IMR-90 (cell line): ENCODE measurements around the gene MID1. TPM values are rescaled to one million over a fixed set of nuclear protein-coding genes. Genes with fewer than 3 reads are reported as not detected.
A peak's percentile ranks its signal among the peaks of the same experiment; 100 is the strongest.

ENCODE experiments used
- ATAC-seq: fragments of 200-7000 bp; cut with Tn5 transposase; 2 replicates; pipeline ENCODE4 v1.9.1; 2020; ENCODE audit warnings: low read depth, mild to moderate bottlenecking, moderate library complexity
- BruUV-seq: library from RNA; stranded (reverse); fragments of 400-500 nt; replicated peaks from 2 replicates; lab custom pipeline; 2021; lab: Mats Ljungman, UMichigan
- CTCF ChIA-PET: fragments of 300-600 bp; formaldehyde crosslinking; extraction: SDS; loops from one replicate; lab custom pipeline; 2021; ENCODE audit warnings: antibody characterized with exemption; lab: Yijun Ruan, JAX
- POLR2A ChIA-PET: fragments of 300-600 bp; sonication (Branson Sonifier 250); formaldehyde crosslinking; loops from one replicate; lab custom pipeline; 2022; ENCODE audit warnings: antibody characterized with exemption; ENCODE audit not compliant: unreplicated experiment; lab: Charles Lee
- DNase-seq: peaks from one replicate; pipeline ENCODE4 v3.0.0; 2013
- H2AFZ ChIP-seq: replicated peaks from 2 replicates; pipeline ENCODE3; 2013; ENCODE audit warnings: low read length, mild to moderate bottlenecking; ENCODE audit not compliant: poor library complexity
- H2AK5ac ChIP-seq: 2 replicates; pipeline ENCODE4 v1.6.1; 2013; ENCODE audit warnings: low read depth, low read length, inconsistent platforms
- H2AK9ac ChIP-seq: replicated peaks from 2 replicates; pipeline ENCODE3; 2013; ENCODE audit warnings: mild to moderate bottlenecking, low read depth, low read length, moderate library complexity; ENCODE audit not compliant: poor library complexity
- H2BK120ac ChIP-seq: 2 replicates; pipeline ENCODE4 v1.6.1; 2013; ENCODE audit warnings: low read depth, low read length, inconsistent platforms
- H2BK15ac ChIP-seq: 3 replicates; pipeline ENCODE4 v1.6.1; 2013; ENCODE audit warnings: low read depth, low read length, inconsistent platforms
- H2BK20ac ChIP-seq: 2 replicates; pipeline ENCODE4 v1.6.1; 2013; ENCODE audit warnings: low read depth, mild to moderate bottlenecking, inconsistent platforms, low read length, moderate library complexity
- H2BK5ac ChIP-seq: 2 replicates; pipeline ENCODE4 v1.6.1; 2013; ENCODE audit warnings: mild to moderate bottlenecking, low read depth, low read length, inconsistent platforms; ENCODE audit not compliant: poor library complexity, severe bottlenecking
- H3K14ac ChIP-seq: replicated peaks from 2 replicates; pipeline ENCODE4 v1.6.1; 2013; ENCODE audit warnings: low read depth, low read length, inconsistent platforms
- H3K18ac ChIP-seq: 2 replicates; pipeline ENCODE4 v1.6.1; 2013; ENCODE audit warnings: low read depth, low read length, control low read depth
- H3K23ac ChIP-seq: 2 replicates; pipeline ENCODE4 v1.6.1; 2013; ENCODE audit warnings: low read depth, low read length, inconsistent platforms
- H3K27ac ChIP-seq: 2 replicates; pipeline ENCODE4 v1.5.1; 2013; ENCODE audit warnings: mild to moderate bottlenecking, control low read depth, low read length; ENCODE audit not compliant: insufficient read depth
- H3K27me3 ChIP-seq: 2 replicates; pipeline ENCODE4 v1.6.1; 2013; ENCODE audit warnings: low read length; ENCODE audit not compliant: control insufficient read depth, insufficient read depth
- H3K36me3 ChIP-seq: 2 replicates; pipeline ENCODE4 v1.6.1; 2013; ENCODE audit warnings: low read length, mixed read lengths; ENCODE audit not compliant: control insufficient read depth, insufficient read depth
- H3K4ac ChIP-seq: 2 replicates; pipeline ENCODE4 v1.6.1; 2013; ENCODE audit warnings: low read depth, low read length, inconsistent platforms
- H3K4me1 ChIP-seq: 2 replicates; pipeline ENCODE4 v1.6.1; 2013; ENCODE audit warnings: low read length, mixed read lengths; ENCODE audit not compliant: control insufficient read depth, insufficient read depth
- H3K4me2 ChIP-seq: 2 replicates; pipeline ENCODE4 v1.6.1; 2013; ENCODE audit warnings: low read depth, mild to moderate bottlenecking, control low read depth, low read length, moderate library complexity
- H3K4me3 ChIP-seq: 2 replicates; pipeline ENCODE4 v1.5.1; 2013; ENCODE audit warnings: low read depth, mild to moderate bottlenecking, control low read depth, low read length, moderate library complexity; ENCODE audit not compliant: insufficient read depth
- H3K56ac ChIP-seq: 2 replicates; pipeline ENCODE4 v1.6.1; 2013; ENCODE audit warnings: low read length, inconsistent platforms; ENCODE audit not compliant: insufficient read depth; ENCODE audit errors: extremely low read depth
- H3K79me1 ChIP-seq, 2 experiments: 2 replicates each; pipeline ENCODE4 v1.6.1; 2013; ENCODE audit warnings: low read length in 2 of 2, inconsistent platforms in 1 of 2, low read depth in 1 of 2
- H3K9ac ChIP-seq: 2 replicates; pipeline ENCODE4 v1.6.1; 2013; ENCODE audit warnings: low read depth, low read length, control low read depth
- H3K9me1 ChIP-seq: 2 replicates; pipeline ENCODE4 v1.6.1; 2013; ENCODE audit warnings: low read length, inconsistent platforms; ENCODE audit not compliant: insufficient read depth
- H3K9me3 ChIP-seq: 2 replicates; pipeline ENCODE4 v1.6.1; 2013; ENCODE audit warnings: low read length; ENCODE audit not compliant: control insufficient read depth, insufficient read depth
- H4K20me1 ChIP-seq: 2 replicates; pipeline ENCODE4 v1.6.1; 2013; ENCODE audit warnings: low read length, inconsistent platforms; ENCODE audit not compliant: insufficient read depth
- H4K5ac ChIP-seq: 2 replicates; pipeline ENCODE4 v1.6.1; 2013; ENCODE audit warnings: mild to moderate bottlenecking, low read depth, low read length, control low read depth
- H4K8ac ChIP-seq, 2 experiments: 2 replicates each; pipeline ENCODE4 v1.6.1; 2013; ENCODE audit warnings: low read depth in 2 of 2, low read length in 2 of 2, control low read depth in 1 of 2, inconsistent platforms in 1 of 2
- H4K91ac ChIP-seq: 2 replicates; pipeline ENCODE4 v1.6.1; 2013; ENCODE audit warnings: low read depth, low read length, inconsistent platforms; ENCODE audit not compliant: insufficient read depth
- POLR2A ChIP-seq: IDR thresholded peaks from 2 replicates; pipeline ENCODE4 v1.6.1; 2012; ENCODE audit warnings: mild to moderate bottlenecking, low read depth, low read length
- USF2 ChIP-seq: fragments of 150-350 bp; IDR thresholded peaks from 2 replicates; pipeline ENCODE4 v1.6.1; 2017; ENCODE audit warnings: mild to moderate bottlenecking, antibody characterized with exemption, low read length, low read depth
- WGBS, 2 experiments: methylation state at CpG; one replicate each; pipeline versions ENCODE4 v1.1.5 to v1.1.7; 2013; ENCODE audit warnings: missing lambda C conversion rate in 2 of 2; ENCODE audit not compliant: insufficient read length in 1 of 2; ENCODE audit errors: extremely low coverage in 2 of 2; 5-methylcytosine and 5-hydroxymethylcytosine counted together
- dilution Hi-C: fragments of 300-500 bp; cut with HindIII; formaldehyde crosslinking; loops from one replicate; pipeline ENCODE4 v1.14.3; 2018; ENCODE audit warnings: low sequenced_read_pairs; ENCODE audit not compliant: unreplicated experiment
- in situ Hi-C: fragments of 300-500 bp; cut with MboI; formaldehyde crosslinking; loops from 3 replicates; pipeline ENCODE4 v1.14.3; 2019; ENCODE audit warnings: low sequenced_read_pairs, inconsistent platforms, mixed read lengths
- intact Hi-C: fragments of 100-400 bp; cut with micrococcal nuclease; formaldehyde crosslinking; loops from 2 replicates; pipeline ENCODE4 v1.10.0; 2022
- polyA plus RNA-seq, 3 experiments: library from polyadenylated mRNA; depleted of rRNA; stranded (reverse); fragments of >200 nt; gene quantifications; 2 replicates each; pipeline ENCODE4 v1.2.3, GENCODE V29; 2012; ENCODE audit warnings: low replicate concordance in 1 of 3
- total RNA-seq: library from RNA; depleted of rRNA; stranded (reverse); fragments of >200 nt; gene quantifications from 2 replicates; pipeline ENCODE4 v1.2.3, GENCODE V29; 2012

Gene MID1
- total and polyA plus RNA-seq, 2 of the 4 experiments (the other 2 are of a cell fraction): 37.2 to 106 TPM

- H2AK5ac ChIP-seq: no peak overlapping the region
- ChIA-PET POLR2A (no interaction called here), CTCF (no interaction called here)
- intact Hi-C loops: no loop called here
- H4K8ac ChIP-seq: no peak overlapping the region
- no peak overlapping the region for H2AK9ac ChIP-seq
- no peaks in the 10 kb centered on the region; the same call in 1 of the 2 replicates for H3K9me1 ChIP-seq
- no peak overlapping the region for H3K4me3 ChIP-seq
- no peak overlapping the region for H3K23ac ChIP-seq
- H2BK120ac ChIP-seq: no peak overlapping the region
- no peak for DNase-seq
- no peak for TF ChIP-seq POLR2A
- peak; percentile 24; the same call in 1 of the 2 replicates for TF ChIP-seq USF2
- no peak overlapping the region for H3K9ac ChIP-seq
- dilution Hi-C loops: no loop called here
- H3K27me3 ChIP-seq: no peaks in the 10 kb centered on the region
- in situ Hi-C loops: no loop called here
- H2BK20ac ChIP-seq: no peak overlapping the region
- no peak overlapping the region for H3K18ac ChIP-seq
- no peak overlapping the region for H3K27ac ChIP-seq
- no peaks in the 10 kb centered on the region for H3K36me3 ChIP-seq
- no peak overlapping the region for H2BK5ac ChIP-seq
- peaks cover 9% of the 10 kb centered on the region for H3K4me1 ChIP-seq
- H4K91ac ChIP-seq: no peak overlapping the region
- no TSS peak for BruUV-seq
- H3K4ac ChIP-seq: no peak overlapping the region
- WGBS, 2 experiments: no CpG with 5 or more reads among the region's 4 CpGs
- no peaks in the 10 kb centered on the region for H4K20me1 ChIP-seq
- no peak overlapping the region for H3K56ac ChIP-seq
- H2BK15ac ChIP-seq: no peak overlapping the region
- H3K9me3 ChIP-seq: peaks cover 10% of the 10 kb centered on the region
- peaks cover 22 to 37% of the 10 kb centered on the region in 2 experiments for H3K79me1 ChIP-seq
- no peak overlapping the region for H2AFZ ChIP-seq
- H4K5ac ChIP-seq: no peak overlapping the region
- no peak overlapping the region for H3K4me2 ChIP-seq
- H3K14ac ChIP-seq: no peak overlapping the region
- ATAC-seq: no peak
These were observed 45.7 kb downstream of the MID1 start for GRCh38 chrX:10574663-10575062.
